Liver (tissue), 3 donors: ENCODE results near the gene CS.

ENCODE experiments used
- ATF3 ChIP-seq: IDR thresholded peaks from 2 replicates; pipeline ENCODE4 v1.6.1; 2016; ENCODE audit warnings: antibody characterized with exemption
- CTCF ChIP-seq: fragments of 150-350 bp; IDR thresholded peaks from 2 replicates; pipeline ENCODE4 v1.5.1; 2017; ENCODE audit warnings: improper control_type of control experiment, low read depth, low read length; ENCODE audit not compliant: missing input control
- EGR1 ChIP-seq, 2 donors: IDR thresholded peaks; 2 replicates each; pipeline ENCODE4 v1.6.1; 2016 to 2018; ENCODE audit warnings: antibody characterized with exemption in 2 of 2, low read depth in 2 of 2
- JUND ChIP-seq, 2 donors: IDR thresholded peaks; 2 replicates each; pipeline ENCODE4 v1.6.1; 2016; ENCODE audit warnings: antibody characterized with exemption in 2 of 2
- RAD21 ChIP-seq, 2 donors: IDR thresholded peaks; 2 replicates each; pipeline ENCODE4 v1.6.1; 2016; ENCODE audit warnings: antibody characterized with exemption in 2 of 2, mild to moderate bottlenecking in 2 of 2
- REST ChIP-seq: IDR thresholded peaks from 2 replicates; pipeline ENCODE4 v1.6.1; 2016; ENCODE audit warnings: antibody characterized with exemption, mild to moderate bottlenecking
- RXRA ChIP-seq, 2 donors: IDR thresholded peaks; 2 replicates each; pipeline ENCODE4 v1.6.1; 2017 to 2018; ENCODE audit warnings: antibody characterized with exemption in 2 of 2, mild to moderate bottlenecking in 1 of 2
- SP1 ChIP-seq: IDR thresholded peaks from 2 replicates; pipeline ENCODE4 v1.6.1; 2018; ENCODE audit warnings: antibody characterized with exemption, mild to moderate bottlenecking
- TAF1 ChIP-seq: conservative IDR thresholded peaks from 2 replicates; pipeline ENCODE4 v1.6.1; 2016; ENCODE audit warnings: antibody characterized with exemption, mild to moderate bottlenecking
- YY1 ChIP-seq: IDR thresholded peaks from 2 replicates; pipeline ENCODE4 v1.6.1; 2016; ENCODE audit warnings: antibody characterized with exemption, mild to moderate bottlenecking
- ZBTB33 ChIP-seq: IDR thresholded peaks from 2 replicates; pipeline ENCODE4 v1.6.1; 2016; ENCODE audit warnings: antibody characterized with exemption
- donor health status: healthy.
- donor health status: healthy.

GRCh38 chr12:56330936-56331490, 30.9 kb upstream of the CS start:
- no peak for TF ChIP-seq REST
- TF ChIP-seq ATF3, result no peak
- no peak for TF ChIP-seq CTCF
- TF ChIP-seq JUND (IDR thresholded peaks at IDR 0.05), result no peak
- TF ChIP-seq EGR1 (IDR thresholded peaks at IDR 0.05; ENCODE audit: low read depth in 2 of 2), result no peak
- TF ChIP-seq RAD21 (IDR thresholded peaks at IDR 0.05), result no peak
- TF ChIP-seq TAF1, result no peak
- no peak for TF ChIP-seq SP1
- no peak for TF ChIP-seq RXRA (IDR thresholded peaks at IDR 0.05)
- no peak for TF ChIP-seq YY1
- no peak for TF ChIP-seq ZBTB33
